Suppressor macrophage treated with lipopolysaccharide for 4 hours (primary cell): ENCODE data around the gene CDH18.

Experiments used
- DNase-seq: peaks from one replicate; pipeline ENCODE4 v3.0.0-alpha.2; 2020

The CDH18 gene

GRCh38 chr5:19555876-19556275 is 432.1 kb downstream of the CDH18 start:
- no peak for DNase-seq

GRCh38 chr5:19555436-19555835 is 432.6 kb downstream of the CDH18 start:
- no peak for DNase-seq

- no peak for DNase-seq
These were observed 433.5 kb downstream of the CDH18 start for GRCh38 chr5:19554524-19554923.

DNA sequence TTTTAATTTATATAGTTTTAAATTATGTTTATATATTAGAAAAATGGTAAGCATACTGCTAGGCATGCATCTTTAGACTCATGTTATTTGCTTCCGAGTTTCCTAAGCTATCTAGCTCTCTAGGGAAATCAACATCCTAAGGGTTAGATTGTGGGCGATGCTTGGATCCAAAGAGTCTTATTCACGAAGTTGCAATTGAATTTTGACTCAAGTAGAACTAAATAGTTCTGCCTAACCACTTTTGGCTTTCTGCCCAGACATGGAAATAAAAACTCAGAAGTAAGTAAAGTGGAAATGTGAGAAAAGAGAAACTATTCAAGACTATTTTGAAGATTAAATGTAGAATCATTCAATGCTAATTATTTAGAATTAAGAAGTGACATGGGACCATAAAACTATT is 440.4 kb downstream of the CDH18 start:
- DNase-seq, result no peak

DNA sequence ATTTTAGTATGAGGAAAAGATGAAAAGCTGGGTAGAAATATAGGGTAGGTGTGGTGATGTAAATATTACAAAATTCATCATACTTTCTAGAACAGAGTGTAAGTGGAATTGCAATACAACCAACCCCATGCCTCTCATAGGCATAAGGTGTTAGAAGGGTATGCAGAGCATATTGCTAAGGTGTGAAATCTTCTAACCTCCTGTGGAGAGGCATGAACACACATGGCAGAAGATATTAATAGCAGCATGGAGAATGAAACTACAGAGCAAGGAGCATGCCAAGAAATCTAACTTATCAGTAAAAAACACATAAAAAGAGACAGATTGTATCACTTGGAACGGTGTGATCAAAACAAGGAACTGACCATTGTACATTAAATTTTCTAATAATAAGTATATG is 441.5 kb downstream of the CDH18 start:
- DNase-seq, result no peak

- DNase-seq, result no peak
These were observed 449.4 kb downstream of the CDH18 start for GRCh38 chr5:19538607-19539006.

DNA sequence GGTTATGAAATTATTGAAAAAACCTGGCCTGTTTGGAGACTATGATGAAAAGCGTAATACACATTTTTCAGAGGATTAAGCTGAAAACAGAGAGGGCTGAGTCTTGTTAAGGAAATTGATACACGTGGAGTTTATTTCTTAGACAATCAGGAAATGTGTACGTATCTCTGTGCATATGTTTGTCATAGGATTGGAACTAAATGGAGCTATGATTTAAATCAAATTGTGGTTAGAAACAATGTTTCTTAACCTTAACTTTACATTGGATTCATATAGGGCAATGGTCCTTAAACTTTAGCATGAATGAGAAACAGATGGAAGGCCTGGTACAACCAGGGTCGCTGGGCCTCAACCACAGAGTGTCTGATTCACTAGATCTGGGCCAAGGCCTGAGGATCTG is 451.6 kb downstream of the CDH18 start:
- DNase-seq, result no peak

DNA sequence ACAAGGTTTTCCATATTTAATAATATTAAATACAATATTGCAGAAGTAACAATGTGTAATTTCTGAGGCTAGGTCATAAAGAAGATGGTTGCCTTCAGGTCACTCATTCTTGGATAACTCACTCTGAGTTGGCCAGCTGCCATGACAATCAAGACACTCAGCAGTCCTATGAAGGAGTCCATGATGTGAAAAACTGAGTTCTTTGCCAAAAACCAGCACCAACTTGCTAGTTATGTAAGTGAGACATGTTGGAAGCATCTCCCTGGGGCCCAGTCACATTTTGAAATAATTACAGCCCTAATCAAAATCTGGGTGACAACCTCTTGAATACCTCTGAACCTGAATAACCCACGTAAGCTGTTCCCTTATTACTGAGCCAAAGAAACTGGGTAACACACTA is 453.2 kb downstream of the CDH18 start:
- no peak for DNase-seq

GRCh38 chr5:19532936-19533335 is 455.1 kb downstream of the CDH18 start:
- no peak for DNase-seq

DNA sequence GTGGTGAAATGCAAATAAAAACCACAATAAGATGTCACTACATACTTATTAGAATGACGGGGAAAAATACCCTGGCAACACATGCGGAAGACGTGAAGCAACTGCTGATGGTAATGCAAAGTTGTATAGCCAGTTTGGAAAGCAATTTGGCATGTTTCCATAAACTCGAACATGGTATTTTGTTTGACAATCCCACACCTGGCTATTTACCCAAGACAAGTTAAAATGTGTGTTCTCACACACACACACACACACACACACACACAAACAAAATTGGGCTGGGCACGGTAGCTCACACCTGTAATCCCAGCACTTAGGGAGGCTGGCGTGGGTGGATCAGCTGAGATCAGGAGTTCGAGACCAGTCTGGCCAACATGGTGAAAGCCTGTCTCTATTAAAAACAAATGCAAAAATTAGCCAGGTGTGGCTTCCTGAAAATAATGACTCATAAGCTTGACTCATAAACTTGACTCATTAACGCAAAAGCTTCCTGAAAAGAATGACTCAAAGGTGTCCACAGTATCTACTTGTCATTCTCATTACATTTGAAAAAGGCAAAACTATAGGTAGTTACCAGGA is 456.5 kb downstream of the CDH18 start:
- DNase-seq, result no peak

DNA sequence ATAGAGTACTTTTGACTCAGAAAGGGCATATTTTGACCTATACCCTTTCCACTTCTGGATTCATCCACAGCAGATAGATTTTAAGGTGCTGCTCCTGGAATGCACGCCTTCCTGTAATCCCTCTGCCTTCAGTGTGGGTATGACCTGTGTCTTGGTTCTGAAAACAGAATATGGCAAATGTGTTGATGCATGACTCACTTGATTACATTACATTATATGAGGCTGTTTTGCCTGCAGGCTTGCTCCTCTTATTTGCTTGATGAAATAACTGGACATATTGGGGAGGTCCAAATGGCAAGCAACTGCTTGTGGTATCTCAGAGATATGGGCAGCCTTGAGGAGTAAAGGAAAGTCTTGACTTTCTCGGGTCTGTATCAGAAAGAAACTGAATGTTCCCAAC is 468.6 kb downstream of the CDH18 start:
- no peak for DNase-seq

DNA sequence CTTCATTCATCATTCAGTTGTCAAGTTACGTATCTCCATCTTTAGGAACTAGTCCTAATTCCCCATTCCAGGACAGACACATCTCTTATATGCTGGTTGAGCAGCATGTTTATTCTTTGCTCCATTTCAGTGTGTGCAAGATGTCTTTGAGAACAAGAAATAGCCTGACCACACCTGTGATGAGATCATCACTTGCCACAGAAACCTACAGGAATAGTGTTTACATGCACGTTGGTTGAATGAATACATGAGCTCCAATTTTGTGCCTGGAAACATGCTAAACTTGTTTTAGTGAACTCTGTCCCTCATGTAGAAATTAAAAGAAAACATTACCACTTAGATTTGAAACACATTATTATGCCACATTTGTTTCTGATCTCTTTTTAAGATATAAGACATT is 489.1 kb downstream of the CDH18 start:
- DNase-seq, result no peak

- no peak for DNase-seq
These were observed 490.7 kb downstream of the CDH18 start for GRCh38 chr5:19497229-19497815.

DNA sequence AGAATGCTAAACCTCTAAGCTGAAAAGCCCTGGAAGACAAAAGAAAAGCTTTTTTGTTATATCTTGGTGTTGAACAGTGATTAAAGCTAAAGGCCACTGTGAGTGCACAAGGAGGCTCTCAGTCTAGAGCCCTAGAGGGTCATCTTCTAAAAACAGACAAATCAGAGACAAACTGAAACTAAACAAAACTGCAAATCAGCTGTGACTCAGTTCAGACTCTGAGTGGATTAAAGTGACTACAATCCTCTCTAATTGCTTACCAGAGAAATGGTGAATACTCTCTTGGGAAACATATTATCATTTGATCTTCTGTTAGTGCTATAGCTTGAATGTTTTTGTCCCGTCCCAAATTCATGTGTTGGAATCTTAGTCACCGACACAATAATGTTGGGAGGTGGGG is 491.9 kb downstream of the CDH18 start:
- DNase-seq, result no peak

GRCh38 chr5:19492861-19493260 is 495.1 kb downstream of the CDH18 start:
- DNase-seq, result no peak

GRCh38 chr5:19488786-19489185 is 499.2 kb downstream of the CDH18 start:
- DNase-seq, result no peak

- no peak for DNase-seq
These were observed 500.5 kb downstream of the CDH18 start for GRCh38 chr5:19487480-19487879.

DNA sequence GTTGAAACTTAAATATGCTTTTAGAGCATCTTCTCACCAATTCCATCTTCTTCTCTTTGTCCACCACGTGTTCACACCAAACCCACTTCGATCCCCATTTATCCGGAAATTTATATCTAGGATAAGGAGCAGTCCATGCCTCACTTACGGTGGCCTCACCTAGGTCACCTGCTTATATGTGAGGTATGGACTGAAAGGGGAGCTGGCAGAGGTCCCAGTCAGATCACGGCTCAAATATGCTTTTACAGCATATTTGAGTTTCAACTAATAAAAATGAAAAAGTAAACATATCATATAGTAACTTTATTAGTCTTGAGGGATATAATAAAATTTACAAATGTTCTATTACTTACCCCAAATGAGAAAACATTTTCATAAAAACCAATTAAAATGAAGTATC is 508.4 kb downstream of the CDH18 start:
- DNase-seq, result no peak

- DNase-seq, result no peak
These were observed 526.0 kb downstream of the CDH18 start for GRCh38 chr5:19462019-19462418.

- no peak for DNase-seq
These were observed 563.5 kb downstream of the CDH18 start for GRCh38 chr5:19424506-19424905.
